ENCODE results near the gene RABL6. TPM values are rescaled to one million over a fixed set of nuclear protein-coding genes. Genes with fewer than 3 reads are reported as not detected.
"Not testable (repeated sequence)": the region's sequence is repeated elsewhere in the genome, so short reads cannot be mapped to it uniquely, and the experiment has no call there.

The RABL6 gene
- polyA plus RNA-seq, 3 donors, result 59.2 to 79.6 (median 70.5) TPM

- DNase-seq (ENCODE audit: extremely low read depth in 1 of 11, low read depth in 9 of 11, low spot score in 4 of 11), result not testable (repeated sequence)
These were observed 34.1 kb downstream of the RABL6 start for GRCh38 chr9:136841646-136842379.

- peak in 5 of 11 donors; percentile 61 to 69 (median 66) for DNase-seq (ENCODE audit: extremely low read depth in 1 of 11, low read depth in 9 of 11, low spot score in 4 of 11)
These were observed 34.7 kb downstream of the RABL6 start, which contains the start of gene AJM1 for GRCh38 chr9:136842380-136842948. AJM1 (plus strand) TSS chr9:136842478; CDS start chr9:136844415, 1,937 bp downstream.

GRCh38 chr9:136843159-136843800 is 35.5 kb downstream of the RABL6 start:
- DNase-seq (ENCODE audit: extremely low read depth in 1 of 11, low read depth in 9 of 11, low spot score in 4 of 11), result not testable (repeated sequence)

GRCh38 chr9:136843801-136844740 is 36.3 kb downstream of the RABL6 start:
- DNase-seq (ENCODE audit: extremely low read depth in 1 of 11, low read depth in 9 of 11, low spot score in 4 of 11), result not testable (repeated sequence)

DNA sequence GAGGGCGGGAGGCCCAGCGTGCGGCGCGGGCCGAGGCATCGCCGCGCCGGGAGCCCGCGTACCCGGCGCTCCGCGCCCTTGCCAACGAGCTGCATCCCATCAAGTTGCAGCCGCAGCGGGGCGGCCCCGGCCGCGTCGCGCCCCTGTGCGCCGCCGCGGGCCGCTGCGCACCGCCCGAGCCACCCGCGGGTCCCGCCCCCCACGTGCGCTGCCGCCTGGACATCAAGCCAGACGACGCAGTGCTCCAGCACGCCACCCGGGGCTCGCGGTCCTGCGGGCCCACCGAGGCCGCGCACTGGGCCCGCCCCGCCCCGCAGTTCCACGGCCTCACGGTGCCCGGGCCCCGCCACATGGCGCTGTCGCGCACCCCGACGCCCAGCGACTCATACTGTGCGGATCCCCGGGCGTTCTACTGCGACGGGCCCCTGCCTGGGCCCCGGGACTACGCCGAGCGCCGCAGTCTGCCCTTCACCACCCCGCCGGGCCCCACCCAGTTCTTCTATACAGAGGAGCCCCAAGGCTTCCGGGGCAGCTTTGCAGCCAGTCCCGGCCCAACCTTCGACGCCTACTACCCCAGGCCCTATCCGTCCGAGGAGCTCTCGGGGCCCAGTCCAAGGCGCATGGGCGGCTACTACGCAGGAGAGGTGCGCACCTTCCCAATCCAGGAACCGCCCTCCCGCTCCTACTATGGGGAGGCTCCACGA is 37.2 kb downstream of the RABL6 start:
- no peak for DNase-seq (ENCODE audit: extremely low read depth in 1 of 11, low read depth in 9 of 11, low spot score in 4 of 11)

- no peak for DNase-seq (ENCODE audit: extremely low read depth in 1 of 11, low read depth in 9 of 11, low spot score in 4 of 11)
These were observed 37.9 kb downstream of the RABL6 start for GRCh38 chr9:136845465-136846260.

GRCh38 chr9:136846376-136847087 is 38.8 kb downstream of the RABL6 start:
- DNase-seq (ENCODE audit: extremely low read depth in 1 of 11, low read depth in 9 of 11, low spot score in 4 of 11), result no peak

GRCh38 chr9:136847088-136847825 is 39.5 kb downstream of the RABL6 start:
- no peak for DNase-seq (ENCODE audit: extremely low read depth in 1 of 11, low read depth in 9 of 11, low spot score in 4 of 11)

DNA sequence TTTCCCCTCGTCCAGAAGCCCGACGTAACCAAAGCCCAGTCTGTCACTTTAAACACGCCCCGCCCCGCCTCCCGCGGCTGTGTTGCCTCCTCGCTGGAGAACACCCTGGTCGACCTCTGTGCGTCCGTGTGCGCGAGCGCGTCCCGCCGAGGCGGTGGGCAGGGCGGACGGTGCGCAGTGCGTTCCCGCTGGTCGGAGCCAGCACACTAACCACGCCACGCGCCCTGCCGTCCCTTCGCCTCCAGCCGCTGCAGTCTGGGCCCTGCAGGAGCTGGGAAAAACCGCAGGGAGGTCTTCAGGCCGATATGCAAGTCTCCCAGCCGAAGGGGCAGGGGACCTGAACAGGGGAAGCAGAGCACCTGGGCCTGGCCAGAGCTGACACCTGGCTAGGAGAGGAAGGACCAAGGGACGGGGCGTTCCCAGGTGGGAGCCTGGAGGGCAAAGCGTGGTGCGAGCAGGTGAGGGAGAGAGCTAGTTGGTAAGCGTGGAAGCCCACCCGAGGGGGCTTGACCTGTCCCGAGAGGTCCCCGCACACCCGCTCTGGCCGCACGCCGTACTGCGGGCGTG is 40.2 kb downstream of the RABL6 start:
- peak in 1 of 11 donors; percentile 38 for DNase-seq (ENCODE audit: extremely low read depth in 1 of 11, low read depth in 9 of 11, low spot score in 4 of 11)

GRCh38 chr9:136848393-136849037 is 40.8 kb downstream of the RABL6 start:
- peak in 1 of 11 donors; percentile 40 for DNase-seq (ENCODE audit: extremely low read depth in 1 of 11, low read depth in 9 of 11, low spot score in 4 of 11)

GRCh38 chr9:136849038-136849959 is 41.6 kb downstream of the RABL6 start, which contains the start of gene PHPT1:
PHPT1 (plus strand) TSS chr9:136849409; CDS start chr9:136849431, 22 bp downstream.
- peak; percentile 94 to 99 (median 98) for DNase-seq (ENCODE audit: extremely low read depth in 1 of 11, low read depth in 9 of 11, low spot score in 4 of 11)

DNA sequence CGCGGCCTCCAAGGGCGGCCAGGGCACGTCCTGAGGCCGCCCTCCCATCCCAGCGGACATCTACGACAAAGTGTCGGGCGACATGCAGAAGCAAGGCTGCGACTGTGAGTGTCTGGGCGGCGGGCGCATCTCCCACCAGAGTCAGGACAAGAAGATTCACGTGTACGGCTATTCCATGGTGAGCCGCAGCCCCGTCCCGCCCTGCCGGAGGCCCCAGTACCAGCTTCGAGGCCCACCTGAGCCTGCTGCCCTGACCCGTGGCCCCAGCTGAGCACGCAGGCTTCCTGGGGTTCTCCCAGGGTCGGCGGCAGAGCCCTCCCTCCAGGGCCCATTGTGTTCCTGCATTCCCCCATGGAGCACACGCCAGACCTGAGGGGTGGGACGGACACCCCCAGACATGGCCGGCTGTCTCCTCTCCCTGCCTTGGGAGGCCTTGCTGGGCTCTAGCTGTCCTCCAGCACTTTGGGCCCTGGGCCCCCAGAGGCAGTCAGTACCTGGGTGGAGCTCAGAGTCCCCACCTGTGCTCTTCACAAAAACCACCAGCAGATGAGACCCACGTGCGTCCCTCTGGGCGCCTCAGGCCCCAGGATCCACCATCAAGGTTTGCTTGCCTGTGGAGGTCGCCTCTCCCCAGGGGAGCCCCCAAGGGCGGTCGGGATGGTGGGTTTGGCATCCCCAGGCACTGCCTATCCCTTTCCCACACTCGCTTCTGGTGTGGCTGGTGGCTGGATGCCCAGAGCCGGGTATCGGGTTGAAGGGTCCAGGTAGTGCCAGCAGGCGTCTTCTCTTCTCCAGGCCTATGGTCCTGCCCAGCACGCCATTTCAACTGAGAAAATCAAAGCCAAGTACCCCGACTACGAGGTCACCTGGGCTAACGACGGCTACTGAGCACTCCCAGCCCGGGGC is 42.5 kb downstream of the RABL6 start:
- no peak for DNase-seq (ENCODE audit: extremely low read depth in 1 of 11, low read depth in 9 of 11, low spot score in 4 of 11)

Measured in renal cortex interstitium (tissue), 11 donors.